Measurements from ENCODE around the gene STATH. TPM values are rescaled to one million over a fixed set of nuclear protein-coding genes. Genes with fewer than 3 reads are reported as not detected.

Gene STATH
- total RNA-seq, 1 donor from 2014 or later = 68.2 TPM

Other genes with a start within 250 kb of the STATH start
- gene SULT1B1, start 235.3 kb upstream of the STATH start, total RNA-seq = 0.72 TPM
- gene SULT1E1, start 135.8 kb upstream of the STATH start, total RNA-seq = 17.4 TPM
- not detected for gene CSN1S1, start 64.9 kb upstream of the STATH start, total RNA-seq
- gene CSN2, start 30.2 kb upstream of the STATH start, total RNA-seq = not detected
- gene HTN3, start 32.5 kb downstream of the STATH start, total RNA-seq = not detected
- not detected for gene HTN1, start 54.5 kb downstream of the STATH start, total RNA-seq
- gene PRR27, start 158.3 kb downstream of the STATH start, total RNA-seq = 0.51 TPM
- not detected for gene ODAM, start 199.8 kb downstream of the STATH start, total RNA-seq
- not detected for gene FDCSP, start 230.2 kb downstream of the STATH start, total RNA-seq
- not detected for gene CSN3, start 246.6 kb downstream of the STATH start, total RNA-seq